GM19351 (cell line): ENCODE measurements around the gene DXO.
"Not testable (repeated sequence)": the region's sequence is repeated elsewhere in the genome, so short reads cannot be mapped to it uniquely, and the experiment has no call there.

ENCODE experiments used
- ATAC-seq: cut with Tn5 transposase; IDR thresholded peaks from one replicate; pipeline ENCODE4 v1.9.1; 2021; ENCODE audit warnings: mild to moderate bottlenecking, moderate library complexity; ENCODE audit not compliant: unreplicated experiment

The DXO gene

DNA sequence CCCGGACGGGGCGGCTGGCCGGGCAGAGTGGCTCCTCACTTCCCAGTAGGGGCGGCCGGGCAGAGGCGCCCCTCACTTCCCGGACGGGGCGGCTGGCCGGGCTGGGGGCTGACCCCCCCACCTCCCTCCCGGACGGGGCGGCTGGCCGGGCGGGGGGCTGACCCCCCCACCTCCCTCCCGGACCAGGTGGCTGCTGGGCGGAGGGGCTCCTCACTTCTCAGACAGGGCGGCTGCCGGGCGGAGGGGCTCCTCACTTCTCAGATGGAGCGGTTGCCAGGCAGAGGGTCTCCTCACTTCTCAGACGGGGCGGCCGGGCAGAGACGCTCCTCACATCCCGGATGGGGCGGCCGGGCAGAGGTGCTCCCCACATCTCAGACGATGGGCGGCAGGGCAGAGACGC lies 39.8 kb downstream of the DXO start:
- not testable (repeated sequence) for ATAC-seq

DNA sequence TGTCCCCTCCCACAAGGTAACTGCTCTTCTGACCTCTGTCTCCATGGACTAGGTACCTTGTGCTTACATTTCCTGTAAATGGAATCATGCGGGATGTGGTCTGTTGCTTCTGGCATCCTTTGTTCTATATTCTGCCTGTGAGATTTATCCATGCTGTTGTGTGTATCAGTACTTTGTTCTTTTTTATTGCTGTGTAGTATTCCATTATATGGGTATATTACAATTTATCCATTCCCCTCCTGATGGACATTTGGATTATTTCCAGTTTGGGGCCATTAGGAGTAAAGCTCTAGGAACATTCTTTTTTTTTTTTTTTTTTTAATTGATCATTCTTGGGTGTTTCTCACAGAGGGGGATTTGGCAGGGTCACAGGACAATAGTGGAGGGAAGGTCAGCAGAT lies 41.0 kb downstream of the DXO start:
- ATAC-seq = no peak

DNA sequence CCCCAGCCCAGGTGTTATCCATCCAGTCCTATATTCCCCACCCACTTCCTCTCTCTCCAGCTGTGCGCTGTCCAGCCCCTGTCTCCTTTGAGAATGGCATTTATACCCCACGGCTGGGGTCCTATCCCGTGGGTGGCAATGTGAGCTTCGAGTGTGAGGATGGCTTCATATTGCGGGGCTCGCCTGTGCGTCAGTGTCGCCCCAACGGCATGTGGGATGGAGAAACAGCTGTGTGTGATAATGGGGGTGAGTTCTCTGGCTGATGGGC lies 43.3 kb downstream of the DXO start:
- no peak for ATAC-seq

- no peak for ATAC-seq
Observed at GRCh38 chr6:31927863-31928671, 43.9 kb downstream of the DXO start.

GRCh38 chr6:31927242-31927862 lies 44.6 kb downstream of the DXO start, which contains the start of gene C2:
Gene C2 (plus strand): TSS chr6:31927717. CDS start chr6:31927753, 36 bp downstream.
- no peak for ATAC-seq

GRCh38 chr6:31922942-31923341 lies 49.0 kb downstream of the DXO start:
- no peak for ATAC-seq

GRCh38 chr6:31920811-31921210 lies 51.1 kb downstream of the DXO start:
- no peak for ATAC-seq
